HG03066 (cell line): Measurements from ENCODE around the gene LCN2.

Experiments
- ATAC-seq: cut with Tn5 transposase; IDR thresholded peaks from one replicate; pipeline ENCODE4 v1.9.1; 2021; ENCODE audit warnings: low read depth; ENCODE audit not compliant: unreplicated experiment

The LCN2 gene

DNA sequence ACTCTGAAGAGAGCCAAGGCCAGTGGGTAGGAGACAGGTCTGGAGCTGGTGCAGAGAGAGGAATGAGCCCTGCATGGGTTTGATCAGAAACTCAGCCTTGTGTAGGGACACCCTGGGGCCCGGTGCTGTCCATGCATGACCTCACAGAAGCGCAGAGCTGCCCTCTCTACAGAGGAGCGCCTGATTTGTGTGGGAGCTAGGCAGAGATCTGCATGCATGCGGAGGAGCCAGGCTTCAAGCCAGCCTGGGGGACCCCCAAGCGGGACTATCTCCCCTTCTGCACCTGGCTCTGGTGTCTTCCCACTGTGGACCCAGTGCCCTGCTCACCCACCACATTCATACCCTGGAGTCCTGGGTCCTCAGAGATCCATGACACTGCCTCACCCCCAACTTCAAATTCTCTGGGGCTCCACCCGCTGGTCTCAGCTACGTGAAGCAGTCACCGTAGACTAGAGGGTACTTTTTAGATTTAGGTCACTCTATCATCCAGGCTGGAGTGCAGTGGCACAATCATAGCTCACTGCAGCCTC, 2.6 kb upstream of the LCN2 start:
- ATAC-seq = no peak

DNA sequence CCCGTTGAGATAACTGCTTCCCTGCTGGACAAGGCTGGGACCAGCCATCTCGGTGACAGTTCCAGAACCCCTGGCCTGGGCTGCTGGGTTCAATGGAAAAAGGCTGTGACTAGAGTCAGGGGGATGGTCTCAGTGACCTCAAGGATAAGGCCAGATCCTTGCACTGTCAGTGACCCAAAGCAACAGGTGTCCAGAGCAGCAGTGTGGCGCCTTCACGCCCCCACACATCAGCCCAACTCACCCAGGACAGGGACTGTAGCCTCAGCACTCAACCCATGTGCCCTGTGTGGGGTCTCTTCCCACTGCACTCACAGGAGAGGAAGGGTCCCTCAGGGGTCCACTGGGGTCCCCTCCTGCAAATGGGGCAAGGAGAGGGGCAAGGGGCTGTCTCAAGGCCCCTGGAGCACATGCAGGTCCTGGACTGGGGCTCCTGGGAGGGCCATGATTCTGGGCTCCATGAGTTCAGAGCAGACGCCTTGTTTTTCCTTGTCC, 698 bp upstream of the LCN2 start:
- no peak for ATAC-seq

DNA sequence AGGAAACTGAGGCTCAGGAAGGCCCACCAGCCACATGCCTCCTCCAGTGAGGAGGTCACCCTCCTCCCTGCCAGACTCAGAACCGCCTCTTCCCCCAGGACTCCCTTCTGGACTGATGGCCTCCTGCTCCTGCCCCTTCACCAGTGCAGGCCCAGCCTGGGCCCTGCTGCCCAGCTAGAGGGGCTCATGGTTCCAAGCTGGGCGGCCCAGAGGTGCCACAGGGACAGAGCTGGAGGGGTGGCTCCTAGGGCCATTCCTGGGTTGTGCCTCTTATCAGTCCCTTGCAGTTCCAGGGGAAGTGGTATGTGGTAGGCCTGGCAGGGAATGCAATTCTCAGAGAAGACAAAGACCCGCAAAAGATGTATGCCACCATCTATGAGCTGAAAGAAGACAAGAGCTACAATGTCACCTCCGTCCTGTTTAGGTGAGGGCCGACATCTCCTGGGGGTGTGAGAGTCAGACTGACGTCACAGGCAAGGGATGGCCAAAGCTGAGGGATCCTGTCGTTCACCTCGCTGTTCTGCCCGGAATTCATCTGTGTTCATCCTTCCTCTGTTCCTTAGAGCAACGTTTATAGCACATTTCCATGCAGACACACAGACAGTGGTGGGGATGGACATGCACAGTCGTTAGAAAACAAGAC, 819 bp downstream of the LCN2 start:
- no peak for ATAC-seq

DNA sequence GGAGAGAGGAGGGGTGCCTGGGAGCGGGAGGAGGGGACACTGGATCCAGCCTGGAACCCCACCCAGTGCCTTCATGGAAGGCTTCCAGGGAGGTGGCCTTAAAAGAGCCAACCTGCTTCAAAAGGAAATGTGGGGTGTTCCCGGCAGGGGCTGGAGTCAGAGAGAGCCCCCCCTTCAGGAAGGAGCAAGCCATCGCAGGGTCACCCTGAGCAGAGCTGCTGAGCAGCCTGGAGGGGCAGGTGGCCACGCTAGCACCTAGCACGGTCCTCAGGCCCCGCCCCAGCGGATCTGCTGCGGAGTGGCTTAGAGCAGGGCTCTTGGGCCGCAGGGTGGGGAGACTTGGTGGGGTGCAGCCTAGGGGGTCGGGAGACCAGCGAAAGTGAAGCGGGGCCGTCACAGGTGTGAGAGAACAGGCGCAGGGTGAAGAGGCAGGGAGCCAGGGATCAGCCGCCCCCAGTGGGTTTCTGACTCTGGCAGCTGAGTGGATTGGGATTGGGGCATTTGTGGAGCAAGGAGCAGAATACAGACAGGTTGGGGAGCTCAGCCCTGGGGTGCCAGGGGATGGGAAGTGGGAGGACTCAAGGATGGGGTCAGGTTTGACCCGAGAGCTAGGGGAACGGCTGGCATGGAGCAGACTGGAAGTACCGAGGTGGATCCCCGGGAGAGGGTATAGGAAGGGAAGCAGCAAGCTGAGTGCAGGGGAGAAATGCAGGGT, 1.5 kb downstream of the LCN2 start:
- ATAC-seq = no peak

DNA sequence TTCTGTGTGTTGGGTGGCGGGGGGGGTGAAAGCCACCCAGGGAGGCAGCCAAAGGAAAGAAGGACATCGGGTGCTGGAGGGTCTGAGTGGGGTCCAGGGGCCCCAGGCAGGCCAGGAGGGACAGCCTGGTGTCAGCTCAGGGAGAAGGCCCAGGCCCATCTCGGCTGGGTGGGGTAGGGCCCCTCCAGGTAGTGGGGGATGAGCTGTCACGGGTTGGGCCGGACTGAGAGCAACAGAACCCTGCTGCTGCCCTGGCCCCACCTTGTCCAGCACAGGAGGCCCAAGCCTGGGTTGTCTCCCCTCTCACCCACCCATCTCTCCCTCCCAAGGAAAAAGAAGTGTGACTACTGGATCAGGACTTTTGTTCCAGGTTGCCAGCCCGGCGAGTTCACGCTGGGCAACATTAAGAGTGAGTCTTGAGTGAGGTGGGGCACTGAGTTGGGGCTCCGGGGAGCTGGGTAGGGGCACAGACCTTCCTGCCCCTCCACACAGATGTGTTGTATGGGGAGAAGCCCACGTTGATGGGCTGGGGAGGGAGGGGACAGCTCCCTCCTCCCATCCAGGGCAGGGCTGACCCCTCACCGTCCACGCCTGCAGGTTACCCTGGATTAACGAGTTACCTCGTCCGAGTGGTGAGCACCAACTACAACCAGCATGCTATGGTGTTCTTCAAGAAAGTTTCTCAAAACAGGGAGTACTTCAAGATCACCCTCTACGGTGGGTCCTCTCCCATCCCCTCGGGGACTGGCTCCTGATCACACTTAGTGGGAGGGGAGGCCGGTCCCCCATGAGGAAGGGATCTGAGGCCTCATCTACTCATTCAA, 2.3 kb downstream of the LCN2 start:
- ATAC-seq = no peak

DNA sequence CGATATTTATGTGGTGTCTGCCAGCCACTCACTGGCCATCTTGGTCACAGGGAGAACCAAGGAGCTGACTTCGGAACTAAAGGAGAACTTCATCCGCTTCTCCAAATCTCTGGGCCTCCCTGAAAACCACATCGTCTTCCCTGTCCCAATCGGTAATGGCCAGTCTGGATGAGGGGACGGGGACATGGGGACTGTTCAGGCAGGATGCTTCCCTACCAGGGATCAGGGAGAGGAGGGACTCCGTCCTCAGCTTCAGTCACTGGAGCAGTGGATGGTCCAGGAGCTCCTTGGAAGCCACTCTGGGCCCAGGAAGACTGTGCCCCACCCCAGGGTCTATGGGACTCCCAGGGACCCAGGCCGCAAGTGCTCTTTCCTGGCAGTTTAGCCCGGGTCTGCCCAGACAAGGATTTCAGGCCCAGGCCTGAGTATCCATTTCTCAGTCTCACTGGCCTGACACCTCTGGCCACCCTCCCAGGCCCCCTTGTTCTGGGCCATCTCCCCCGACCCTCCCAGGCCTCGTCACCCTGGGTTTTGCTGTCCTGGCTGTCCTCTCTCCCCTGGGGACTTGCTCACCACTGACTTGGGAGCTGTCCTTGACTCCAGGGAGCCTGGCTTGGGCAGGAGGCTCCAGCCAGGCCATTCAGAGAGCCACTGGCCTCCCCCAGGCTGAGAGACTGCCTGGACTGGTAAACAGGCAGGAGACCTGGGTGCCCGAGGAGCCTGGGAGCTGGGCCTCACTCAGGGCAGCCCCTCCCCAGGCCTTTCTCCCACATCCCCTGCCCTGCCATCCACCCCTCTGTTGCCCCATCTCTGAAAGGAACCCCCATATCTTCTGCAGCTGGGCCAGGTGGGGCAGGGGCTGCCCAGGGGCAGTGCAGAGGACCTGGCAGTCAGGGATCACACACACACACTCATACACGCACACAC, 3.1 kb downstream of the LCN2 start:
- ATAC-seq = no peak

DNA sequence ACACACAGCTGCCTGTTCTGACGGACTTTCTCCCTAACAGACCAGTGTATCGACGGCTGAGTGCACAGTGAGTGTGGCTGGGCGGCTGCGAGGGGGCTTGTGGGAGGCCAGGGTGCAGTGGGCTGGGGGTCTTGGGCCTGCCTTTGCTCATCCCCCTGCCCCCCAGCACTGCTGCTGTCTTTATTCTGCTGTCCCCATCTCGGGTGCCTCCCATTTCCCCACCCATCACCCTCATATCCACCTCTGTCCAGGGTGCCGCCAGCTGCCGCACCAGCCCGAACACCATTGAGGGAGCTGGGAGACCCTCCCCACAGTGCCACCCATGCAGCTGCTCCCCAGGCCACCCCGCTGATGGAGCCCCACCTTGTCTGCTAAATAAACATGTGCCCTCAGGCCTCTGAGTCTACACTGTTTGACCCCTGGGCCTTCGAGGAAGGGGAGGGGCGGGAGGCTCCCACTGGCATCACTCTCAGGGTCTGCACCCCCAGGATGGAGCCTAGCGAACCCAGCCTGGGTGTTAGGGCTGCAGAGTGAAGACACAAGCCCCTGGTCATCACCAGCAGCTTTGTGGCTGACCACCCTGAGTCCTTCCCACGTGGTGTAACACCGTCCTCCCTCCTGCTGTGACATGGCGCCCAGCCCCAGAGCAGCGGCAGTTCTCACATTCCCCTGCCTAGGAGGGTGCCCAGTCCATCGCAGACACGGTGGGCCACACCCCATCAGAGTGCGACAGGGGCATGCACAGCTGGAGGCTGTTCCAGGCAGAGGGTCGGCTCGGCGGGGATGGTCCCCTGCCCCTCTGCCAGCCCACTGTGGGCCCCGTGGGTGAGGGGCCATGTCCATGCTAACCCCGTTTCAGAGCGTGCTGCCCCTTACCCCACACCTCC, 4.0 kb downstream of the LCN2 start:
- ATAC-seq = no peak

DNA sequence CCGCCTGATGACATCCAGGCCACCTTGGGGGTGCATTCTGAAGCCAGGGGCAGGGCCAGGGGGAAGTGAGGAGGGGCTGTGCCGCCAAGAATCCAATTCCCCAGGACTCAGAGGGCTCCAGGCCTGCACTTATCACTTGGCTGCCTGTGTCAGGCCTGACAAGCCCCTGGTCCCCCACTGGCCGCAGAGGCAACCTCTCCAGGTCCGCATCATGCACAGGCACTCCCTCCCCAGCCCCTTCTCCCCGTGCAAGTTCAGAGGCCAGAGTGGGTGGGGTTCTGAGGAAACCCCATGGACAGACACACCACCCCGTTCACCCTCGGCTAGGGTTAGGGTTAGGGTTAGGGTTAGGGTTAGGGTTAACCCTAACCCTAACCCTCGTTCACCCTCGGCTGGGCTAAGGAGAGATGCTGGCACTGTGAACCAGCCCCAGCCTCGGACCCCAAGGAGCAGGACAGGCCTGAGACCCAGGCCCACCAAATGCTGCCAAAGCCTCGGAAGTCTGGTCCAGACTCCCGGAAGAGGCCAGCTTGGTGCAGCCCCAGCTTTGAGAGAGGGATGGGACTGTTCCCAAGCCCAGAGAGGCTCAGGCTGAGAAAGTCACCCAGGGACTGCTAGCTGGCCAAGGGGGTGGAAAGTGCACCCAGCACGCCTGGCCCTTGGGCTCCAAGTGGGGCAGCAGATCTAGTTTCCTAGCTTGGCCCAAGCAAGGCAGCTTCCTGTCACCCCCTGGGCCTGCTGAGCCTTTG, 4.9 kb downstream of the LCN2 start:
- ATAC-seq = no peak

DNA sequence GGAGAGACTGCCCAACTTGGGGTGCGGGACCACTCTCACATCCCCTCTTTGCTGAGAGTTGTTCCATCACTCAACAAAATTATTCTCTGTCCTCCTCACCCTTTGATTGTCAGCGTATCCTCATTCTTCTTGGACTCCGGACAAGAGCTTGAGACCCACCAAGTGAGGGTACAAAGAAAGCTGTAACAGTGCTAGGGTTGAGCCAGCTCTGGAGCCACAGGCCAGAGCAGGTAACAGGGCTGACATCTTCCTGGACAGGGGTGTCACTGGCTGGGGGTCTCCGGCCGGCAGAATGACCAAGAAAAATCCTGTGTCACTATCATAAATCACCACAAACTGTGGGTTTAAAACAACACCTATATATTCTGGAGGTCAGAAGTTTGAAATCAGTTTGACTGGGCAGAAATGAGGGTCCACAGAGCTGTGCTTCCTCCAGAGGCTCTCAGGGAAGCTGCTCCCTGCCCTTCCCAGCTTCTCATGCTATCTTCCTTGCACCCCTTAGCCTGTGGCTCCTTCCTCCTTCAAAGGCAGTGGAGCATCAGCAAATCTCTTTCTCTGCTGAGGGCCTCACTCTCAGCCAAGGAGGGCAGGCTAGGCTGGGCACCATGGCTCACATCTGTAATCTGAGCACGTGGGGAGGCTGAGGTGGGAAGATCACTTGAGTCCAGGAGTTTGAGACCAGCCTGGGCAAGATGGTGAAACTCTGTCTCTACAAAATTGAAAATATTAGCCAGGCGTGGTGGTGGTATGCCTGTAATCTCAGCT, 6.7 kb downstream of the LCN2 start:
- ATAC-seq = no peak

DNA sequence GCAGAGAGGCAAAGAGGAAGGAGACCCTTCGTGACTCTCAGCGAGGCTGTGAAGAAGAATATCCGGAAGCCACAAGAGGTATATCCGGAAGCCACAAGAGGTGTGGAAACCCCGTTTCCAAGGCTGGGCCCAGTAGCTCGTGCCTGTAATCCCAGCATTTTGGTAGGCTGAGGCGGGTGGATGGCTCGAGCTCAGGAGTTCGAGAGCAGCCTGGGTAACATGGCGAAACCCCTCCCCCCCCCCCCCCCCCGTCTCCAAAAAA, 10.2 kb downstream of the LCN2 start:
- ATAC-seq = peak; percentile 8

DNA sequence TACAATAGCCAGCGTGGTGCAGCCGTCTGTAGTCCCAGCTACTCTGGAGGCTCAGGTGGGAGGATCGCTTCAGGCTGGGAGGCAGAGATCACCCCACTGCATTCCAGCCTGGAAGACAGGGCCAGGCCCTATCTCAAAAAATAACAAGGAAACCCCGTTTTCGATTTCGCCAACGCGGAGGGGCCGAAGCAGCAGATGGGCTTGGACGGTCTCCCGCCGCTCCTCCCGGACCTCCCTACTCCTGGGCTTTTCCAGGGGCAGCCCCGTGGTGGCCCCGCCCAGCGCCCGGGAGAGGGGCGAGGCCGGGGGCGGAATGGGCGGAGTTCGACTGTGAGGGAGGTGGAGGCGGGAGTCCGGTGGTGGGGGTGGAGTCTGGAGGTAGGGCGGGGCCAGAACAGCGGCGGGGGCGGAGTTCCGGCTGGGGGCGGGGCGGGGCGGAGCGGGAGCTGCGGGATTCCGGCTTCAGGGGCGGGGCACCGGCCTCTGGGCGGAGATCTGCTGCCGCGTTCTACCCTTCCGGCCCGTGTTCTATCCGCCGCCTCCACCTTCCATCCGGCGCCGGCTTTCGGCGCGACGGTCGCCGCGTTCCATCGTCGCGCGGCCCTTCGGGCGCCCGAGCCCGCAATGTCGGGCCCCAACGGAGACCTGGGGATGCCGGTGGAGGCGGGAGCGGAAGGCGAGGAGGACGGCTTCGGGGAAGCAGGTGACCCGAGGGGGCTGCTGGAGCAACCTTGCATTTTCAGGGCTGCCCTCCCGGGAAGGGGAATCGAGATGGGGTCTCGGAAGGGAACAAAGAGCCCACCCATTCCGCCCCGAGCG, 10.7 kb downstream of the LCN2 start, which contains the start of gene BBLN:
Gene BBLN (plus strand): TSS at position 482 of the 819 bp plus-strand sequence. CDS start 143 bp downstream, at position 625.
- peak; percentile 83 for ATAC-seq

DNA sequence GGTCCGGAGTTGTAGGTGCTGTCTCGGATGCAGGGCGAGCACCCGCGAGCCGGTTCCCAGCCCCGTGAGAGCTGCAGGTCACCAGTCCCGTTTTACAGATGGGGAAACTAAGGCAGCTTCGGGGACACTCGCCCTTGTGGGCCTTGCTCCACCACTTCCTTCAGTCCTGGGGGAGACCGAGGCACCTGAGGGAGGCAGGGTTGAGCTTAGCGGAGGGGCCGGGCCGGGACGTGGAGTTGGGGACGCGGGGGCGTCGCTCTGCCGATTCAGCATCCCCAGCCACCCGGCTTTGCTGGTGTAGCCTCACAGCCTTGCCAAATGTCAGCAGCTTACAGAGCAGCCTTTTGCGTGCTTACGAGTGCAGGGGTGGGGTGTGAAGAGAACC, 11.3 kb downstream of the LCN2 start:
- no peak for ATAC-seq

DNA sequence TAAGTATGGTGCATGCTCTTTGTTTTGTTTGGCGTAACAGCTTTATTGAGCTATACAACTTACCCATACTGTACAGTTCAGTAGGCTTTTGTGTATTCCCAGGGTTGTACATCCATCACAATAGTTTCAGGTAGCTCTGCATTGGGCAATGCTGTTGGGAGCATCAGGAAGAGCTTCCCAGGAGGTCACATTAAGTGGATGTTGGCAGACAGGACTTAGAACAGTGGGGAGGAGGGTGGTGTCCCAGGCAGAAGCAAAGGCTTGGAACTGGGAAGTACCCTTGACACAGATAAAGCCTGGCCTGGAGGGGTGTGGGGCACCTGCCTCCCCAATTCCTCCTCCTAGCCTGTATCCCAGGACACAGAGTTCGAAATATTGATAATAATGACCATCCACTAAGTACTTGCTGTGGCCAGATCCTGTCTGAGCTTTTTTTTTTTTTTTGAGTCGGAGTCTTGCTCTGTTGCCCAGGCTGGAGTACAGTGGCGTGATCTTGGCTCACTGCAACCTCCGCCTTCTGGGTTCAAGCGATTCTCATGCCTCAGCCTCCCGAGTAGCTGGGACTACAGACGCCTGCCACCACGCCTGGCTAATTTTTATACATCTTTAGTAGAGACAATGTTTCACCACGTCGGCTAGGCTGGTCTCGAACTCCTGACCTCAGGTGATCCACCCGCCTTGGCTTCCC, 12.1 kb downstream of the LCN2 start:
- no peak for ATAC-seq

DNA sequence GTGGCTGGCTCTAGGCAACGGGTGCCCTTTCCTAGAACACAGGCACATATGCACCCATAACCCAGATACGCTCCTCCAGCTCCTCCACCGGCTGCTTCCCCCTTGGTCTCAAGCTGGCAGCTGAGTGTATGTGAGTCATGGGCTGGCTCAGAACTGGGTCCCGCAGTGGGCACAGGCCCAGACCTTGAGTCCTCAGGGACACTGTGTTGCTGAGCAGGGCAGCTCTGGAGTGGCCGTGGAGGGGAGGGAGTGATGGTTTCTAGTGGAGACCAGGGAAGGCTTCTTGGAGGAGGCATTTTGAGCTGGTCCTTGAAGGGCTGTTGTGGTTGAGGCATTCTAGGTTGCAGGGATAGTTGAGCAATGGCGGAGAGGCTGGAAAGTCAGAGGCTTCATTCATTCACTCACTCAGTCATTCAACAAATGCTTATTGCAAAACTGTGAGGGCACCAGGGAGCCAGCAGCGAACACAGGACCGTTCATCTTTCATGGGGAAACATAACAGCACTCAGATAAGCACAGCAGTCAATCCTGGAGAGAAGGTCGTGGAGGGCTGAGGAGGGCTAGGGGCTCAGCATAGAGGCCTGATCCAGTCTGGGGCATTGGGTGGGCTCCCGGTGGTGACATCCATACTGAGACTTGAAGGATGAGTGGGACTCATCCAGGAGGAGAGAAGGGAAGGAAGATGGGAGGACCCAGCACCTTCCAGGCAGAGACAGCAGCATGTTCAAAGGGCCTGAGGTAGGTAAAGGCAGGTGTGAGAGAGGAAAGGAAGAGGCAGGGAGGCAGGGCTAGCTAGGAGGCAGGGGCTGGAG, 13.2 kb downstream of the LCN2 start:
- no peak for ATAC-seq

DNA sequence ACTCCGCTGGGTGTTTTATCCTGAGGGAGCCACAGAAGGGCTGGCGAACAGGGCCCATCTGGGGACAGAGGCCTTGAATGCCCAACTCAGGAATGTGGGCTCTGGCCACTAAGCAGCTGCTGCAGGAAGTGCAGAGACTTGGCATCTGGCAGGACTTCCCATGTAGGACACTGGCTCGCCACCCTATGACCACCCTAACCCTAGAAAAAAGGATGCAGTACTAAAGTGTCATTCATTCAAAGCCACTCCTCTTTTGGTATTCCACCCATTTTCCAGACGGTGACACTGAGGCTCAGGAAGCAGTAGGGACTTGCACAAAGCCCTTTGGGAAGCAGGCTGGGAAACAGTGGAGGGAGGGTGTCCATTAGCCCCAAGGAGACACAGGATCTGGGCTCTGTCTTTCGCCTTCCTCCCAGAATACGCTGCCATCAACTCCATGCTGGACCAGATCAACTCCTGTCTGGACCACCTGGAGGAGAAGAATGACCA, 13.8 kb downstream of the LCN2 start:
- ATAC-seq = no peak
